Dermis blood vessel endothelial cell (primary cell): ENCODE results near the gene EPHB1. TPM values are rescaled to one million over a fixed set of nuclear protein-coding genes. Genes with fewer than 3 reads are reported as not detected.

ENCODE experiments used
- DNase-seq: peaks from one replicate; pipeline ENCODE4 v3.0.0; 2010
- total RNA-seq: library from RNA; depleted of rRNA; stranded (reverse); fragments of >200 nt; gene quantifications from 2 replicates; pipeline ENCODE4 v1.2.3, GENCODE V29; 2014

Gene EPHB1
- total RNA-seq, 1 donor from 2014 or later: 6.5 TPM

DNA sequence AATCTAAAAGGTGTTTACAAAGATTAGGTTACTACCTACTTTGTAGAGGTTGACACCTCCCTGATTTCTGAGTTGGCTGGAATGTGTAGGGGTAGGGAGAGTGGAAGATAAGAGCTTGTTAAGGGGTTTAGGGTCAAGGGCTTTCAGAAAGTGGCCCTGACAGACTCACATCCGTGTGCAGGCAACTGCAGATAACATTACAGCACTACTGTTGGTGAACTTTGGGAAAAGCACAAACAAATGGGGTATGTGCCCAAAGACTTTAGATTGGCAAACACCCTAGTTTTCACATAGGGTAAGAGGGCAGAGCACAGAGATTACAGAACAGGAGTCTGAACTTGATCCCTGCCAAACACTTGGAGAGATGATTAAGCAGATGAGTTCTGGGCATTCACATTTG lies 375.7 kb downstream of the EPHB1 start:
- no peak for DNase-seq

DNA sequence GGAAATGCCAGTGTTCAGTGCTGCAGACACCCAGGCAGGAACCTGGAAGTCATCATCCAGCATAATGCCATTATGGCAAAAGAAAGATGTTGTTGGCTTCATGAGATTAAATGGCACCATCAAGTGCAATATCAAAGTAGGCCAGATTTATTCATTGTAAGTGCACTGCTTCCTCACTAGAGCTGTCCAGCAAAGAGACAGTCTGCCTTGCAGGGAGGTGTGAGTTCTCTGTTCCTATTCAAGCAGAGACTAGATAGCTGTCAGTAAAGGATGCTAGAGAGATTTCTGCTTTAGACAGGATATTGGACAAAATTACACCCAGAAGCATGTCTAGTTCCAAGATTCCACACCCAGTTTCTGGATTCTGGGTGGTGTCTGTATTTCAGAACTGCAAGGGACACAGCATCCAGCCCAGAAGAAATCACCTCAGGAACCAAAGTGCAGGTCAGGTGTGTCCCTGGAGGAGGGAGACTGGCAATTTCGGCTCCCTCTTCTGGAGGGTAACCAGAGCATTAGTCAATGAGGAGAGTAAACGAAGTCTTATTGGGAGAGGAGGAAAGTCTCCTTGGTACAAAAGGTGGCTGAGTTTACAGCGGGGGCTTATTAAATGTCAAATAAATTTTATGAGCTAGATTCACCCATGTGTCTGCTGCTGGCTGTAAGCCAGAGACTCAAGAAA lies 377.3 kb downstream of the EPHB1 start:
- no peak for DNase-seq

DNA sequence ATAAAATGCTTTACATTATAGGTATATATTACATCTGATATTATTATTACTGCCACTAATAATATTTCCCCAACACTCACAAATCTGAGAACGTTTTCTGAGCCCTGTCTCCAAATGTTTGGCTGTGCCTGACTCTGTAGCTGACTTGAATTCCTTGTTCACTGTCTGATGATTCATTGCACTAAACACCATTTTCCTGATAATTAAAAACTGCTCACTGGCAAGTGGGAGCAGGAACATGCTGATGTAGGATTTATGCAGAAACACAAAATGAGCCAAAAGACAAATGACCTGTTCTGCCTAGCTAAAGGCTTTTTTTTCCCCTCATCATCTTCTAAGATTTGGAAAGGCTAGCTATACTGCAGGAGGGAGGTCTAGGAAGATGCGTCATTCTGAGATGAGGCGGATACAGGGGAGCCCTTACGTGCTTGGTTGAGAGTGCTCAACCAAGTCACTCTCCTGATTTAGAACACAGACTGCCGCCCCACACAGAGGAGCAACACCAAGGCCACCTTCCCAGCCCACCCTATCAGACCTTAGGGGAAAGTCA lies 380.7 kb downstream of the EPHB1 start:
- no peak for DNase-seq

DNA sequence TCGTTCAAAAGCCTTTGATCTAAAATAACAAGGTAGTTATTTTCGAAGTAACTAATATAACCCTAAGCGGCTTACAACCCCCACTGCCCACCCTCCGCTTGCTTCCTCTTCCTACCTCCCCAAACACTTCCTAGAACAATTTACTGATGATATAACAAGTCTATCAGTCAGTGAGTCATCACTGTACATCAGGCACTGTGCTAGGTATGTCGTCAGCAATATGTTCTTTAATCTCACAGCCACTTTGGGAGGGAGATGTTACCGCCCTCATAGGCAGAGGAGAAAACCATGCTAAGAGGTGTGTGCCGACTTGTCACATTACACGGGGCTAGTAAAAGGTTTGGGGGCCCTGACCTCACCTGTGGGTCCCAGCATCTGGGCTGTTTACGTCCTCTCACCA lies 381.8 kb downstream of the EPHB1 start:
- DNase-seq: no peak

DNA sequence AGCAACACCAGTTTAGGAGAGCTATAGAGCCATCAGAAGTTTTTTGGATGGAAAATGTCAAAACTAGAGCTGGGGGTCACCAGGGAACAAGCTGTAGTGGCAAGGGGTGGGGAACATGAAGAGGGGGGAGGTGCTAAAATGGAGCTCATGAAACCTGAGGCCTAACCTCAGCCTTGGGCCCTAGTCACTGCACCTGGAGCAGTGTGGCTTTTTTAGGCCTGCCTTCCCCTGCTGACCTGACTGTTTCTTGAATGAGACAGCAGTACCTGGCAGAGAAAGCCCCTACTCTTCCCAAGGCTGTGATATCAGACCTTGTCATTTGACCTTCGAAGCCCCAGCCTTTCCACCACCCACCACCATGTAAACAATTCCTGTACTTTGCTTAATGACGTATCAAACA lies 383.5 kb downstream of the EPHB1 start:
- DNase-seq: no peak

DNA sequence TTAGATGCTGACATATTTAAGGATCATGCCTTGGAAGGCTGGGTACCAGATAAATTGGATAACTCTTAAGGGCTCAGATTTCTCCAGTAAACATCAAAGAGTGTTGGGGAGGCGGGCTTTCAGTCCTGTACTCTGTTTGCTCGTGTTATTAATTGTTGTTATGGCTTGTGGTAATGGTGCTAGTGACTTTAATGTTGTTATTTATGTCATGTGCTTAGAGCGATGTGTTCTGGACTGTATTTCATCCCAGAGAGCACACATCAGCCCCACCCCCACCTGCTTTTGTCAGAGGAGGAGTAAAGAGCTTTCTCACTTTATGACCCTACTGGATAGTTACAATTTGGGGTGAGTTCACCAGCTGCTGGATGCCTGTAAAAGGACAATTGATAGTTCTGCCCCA lies 386.3 kb downstream of the EPHB1 start:
- no peak for DNase-seq

DNA sequence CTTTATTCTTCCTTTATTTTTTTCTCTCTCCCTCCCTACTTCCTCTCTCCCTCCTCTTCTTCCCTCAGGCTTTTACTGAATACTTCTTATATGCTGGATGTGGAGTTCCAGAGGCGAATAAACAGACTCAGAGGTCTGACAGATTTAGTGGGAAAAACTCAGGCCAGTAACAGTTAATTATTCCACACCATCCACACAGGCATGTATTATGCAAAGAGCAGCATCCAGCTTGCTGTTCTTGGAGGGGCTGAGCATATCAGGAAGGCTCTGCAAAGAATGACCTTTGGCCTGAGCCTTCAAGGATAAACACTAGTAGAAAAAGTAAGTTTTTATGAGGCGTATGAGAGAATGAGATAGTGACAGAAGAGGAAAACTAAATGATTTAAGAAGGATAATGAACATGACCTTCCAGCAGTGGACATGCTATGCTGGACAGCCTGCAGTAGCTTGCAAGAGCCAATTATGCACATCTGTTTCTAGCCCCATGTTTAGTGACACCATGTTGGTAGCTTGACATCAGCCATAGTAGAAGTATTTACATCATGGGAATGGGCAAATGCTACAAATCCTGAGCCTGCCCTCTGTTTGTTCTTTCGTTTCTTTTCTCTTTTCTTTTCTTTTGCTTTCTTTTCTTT lies 387.4 kb downstream of the EPHB1 start:
- no peak for DNase-seq

DNA sequence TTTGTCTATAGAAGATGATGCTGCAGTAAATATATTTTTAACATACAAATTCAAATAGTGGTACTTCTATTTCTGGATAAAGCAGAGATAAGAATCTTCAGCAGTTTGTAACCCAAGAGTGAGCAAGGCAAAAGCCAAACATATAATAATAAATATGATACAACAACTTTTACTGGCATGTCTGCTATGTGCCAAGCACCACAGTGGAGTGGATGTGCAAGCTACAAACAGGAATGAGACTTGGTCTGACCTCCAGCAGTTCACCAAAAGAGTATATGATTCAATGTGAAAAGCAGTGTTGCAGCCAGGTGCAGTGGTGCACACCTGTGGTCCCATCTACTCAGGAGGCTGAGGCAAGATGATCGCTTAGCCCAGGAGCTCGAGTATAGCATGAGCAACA lies 395.6 kb downstream of the EPHB1 start:
- DNase-seq: no peak

DNA sequence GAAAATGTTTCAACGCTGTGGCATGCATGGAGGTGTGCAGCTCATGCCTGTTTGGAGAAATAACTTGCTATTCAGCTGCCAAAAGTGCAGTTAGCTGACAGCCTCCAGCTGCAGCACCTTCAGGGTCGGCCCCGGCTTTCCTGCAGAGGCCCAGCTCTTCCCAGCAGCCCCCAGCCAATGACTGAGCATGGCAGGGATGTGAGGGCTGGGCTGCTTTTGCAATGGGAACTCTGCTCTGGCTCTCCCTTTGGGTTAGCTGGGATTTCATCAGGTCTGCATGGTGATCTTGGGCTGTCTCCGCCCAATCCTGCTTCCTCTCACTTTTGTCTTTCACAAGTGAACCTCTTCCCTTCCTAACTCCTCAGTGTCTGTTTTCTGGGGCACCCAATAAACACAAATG lies 396.6 kb downstream of the EPHB1 start:
- DNase-seq: no peak

DNA sequence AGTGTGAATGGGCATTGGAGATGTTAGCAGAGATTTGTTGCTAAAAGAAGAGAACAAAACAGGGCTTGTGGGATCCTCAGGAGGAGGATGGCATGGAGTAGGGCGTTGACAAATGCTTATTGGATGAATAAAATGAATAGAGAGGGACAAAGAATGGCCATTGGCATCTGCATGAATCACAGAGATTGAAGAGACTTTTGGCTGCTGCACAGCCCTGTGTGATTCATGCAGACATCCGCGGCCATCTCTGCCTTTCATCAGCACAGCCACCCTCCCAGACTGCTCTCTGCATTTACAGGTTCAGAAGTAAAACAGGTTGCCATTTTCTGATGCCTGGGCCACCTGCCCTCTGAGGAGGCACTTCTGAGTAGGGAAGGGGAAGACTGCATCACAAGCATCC lies 397.9 kb downstream of the EPHB1 start:
- DNase-seq: no peak

DNA sequence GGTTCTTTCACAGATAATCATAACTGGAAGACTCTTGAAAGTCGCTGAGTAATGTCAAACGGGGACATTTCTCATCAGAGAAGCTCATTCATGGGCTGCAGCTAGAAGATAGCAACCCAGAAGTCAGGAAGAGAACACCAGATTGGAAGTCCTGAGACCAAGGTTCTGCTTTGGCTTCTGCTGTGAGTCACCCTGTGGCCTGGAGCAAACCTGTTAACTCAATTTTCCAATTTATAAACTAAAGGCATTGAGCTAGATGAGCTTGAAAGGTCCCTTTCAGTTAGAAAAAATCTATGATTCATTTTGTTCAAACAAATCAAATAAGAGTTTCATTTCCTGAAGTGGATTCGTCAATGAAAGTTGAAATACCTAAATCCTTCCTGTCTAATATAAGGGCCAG lies 402.2 kb downstream of the EPHB1 start:
- DNase-seq: no peak

DNA sequence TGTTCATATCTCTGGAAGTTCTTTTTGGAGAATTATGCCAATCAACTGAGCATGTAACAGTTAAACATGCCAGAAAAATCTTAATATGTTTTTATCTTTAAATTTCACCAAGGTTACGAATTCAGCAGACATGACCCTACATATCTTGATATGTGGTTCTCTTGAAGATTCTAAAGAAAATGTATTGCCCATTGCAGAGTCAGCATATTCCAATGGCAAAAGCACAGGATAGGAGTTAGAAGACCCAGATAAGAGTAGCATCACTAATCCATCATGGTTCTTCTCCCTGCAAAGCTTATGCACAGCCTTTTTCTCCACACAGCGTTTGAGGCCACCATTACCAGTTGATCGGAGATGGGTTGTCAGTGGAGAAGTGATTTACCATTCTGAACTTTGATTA lies 402.8 kb downstream of the EPHB1 start:
- no peak for DNase-seq

DNA sequence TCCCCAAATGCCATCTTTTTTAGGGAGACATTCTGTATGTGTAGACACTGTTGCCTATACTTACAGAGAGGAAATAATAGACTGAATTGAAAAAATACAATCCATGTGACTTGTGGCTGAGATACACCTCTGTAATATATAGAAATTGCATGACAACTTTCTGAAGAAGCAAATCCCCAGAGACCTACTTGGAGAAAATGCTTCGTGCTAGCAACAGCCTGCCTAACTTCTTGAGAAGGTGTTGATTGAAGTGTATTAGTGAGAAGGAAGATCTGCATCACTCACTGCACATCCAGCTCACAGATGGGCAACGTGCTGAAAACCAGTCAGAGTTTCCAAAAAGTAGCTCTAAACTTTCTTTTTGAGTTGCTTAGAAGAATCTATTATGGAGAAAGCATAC lies 404.1 kb downstream of the EPHB1 start:
- no peak for DNase-seq

DNA sequence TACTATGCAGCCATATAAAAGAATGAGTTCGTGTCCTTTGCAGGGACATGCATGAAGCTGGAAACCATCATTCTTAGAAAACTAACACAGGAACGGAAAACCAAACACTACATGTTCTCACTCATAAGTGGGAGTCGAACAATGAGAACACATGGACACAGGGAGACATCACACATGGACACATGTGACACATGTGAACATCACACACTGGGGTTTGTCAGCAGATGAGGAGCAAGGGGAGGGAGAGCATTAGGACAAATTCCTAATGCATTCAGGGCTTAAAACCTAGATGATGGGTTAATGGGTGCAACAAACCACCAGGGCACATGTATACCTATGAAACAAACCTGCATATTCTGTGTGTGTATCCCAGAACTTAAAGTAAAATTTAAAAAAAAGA lies 408.0 kb downstream of the EPHB1 start:
- no peak for DNase-seq

DNA sequence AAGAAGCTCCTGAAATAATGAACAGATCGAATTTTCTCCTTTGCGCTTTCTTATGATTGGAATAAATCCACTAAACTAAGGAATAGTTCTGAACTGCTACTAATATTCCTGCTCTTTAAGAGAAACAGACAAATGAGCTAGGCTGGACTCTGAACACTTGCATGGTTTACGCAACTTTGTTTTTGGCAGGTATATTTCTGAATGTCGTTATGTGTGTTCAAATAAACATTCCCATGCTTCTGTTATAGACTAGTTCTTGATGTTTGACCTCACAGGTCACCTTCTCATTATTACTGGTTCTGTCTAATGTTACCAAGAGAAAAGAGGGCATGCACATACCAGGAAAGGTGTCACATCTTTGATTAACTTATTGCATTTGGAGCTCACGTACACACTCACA lies 418.2 kb downstream of the EPHB1 start:
- no peak for DNase-seq

DNA sequence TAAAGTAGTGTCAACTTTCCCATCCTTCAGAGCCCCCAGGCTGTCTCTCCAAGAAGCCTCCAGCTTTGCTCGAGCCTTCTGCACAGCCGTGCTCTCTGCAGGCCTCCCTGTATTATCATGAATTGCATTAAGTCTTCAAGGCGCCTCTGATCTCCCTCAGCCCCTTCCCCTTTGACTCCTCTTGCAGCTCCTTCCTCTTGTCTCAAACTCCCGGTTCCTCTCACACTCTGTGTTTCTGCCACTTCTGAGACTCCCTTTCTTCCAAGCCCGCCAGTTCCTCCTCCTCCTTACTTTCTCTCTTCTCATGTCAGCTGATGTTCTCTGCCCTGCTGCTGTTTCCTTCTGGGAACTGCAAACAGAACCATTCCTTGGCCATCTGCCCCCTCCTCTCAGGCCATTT lies 418.8 kb downstream of the EPHB1 start:
- no peak for DNase-seq

DNA sequence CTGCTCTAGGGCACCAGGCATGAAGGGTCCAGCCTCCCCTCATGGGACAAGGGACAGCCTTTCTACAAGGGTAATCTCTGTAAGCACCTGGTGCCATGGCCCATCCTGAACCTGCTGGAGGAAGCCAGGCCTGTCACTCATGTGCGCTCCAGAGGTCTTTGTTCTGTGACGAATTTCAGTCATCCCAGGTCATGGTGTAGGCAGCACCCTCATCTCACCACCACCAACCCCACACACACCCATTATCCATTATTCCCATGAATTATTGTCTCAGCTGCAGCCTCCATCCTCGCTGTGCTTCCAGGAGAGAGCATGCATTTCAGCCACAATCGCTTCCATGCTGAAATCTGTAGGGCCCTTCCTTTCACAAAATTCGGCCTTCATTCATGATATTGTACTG lies 419.3 kb downstream of the EPHB1 start:
- DNase-seq: no peak

DNA sequence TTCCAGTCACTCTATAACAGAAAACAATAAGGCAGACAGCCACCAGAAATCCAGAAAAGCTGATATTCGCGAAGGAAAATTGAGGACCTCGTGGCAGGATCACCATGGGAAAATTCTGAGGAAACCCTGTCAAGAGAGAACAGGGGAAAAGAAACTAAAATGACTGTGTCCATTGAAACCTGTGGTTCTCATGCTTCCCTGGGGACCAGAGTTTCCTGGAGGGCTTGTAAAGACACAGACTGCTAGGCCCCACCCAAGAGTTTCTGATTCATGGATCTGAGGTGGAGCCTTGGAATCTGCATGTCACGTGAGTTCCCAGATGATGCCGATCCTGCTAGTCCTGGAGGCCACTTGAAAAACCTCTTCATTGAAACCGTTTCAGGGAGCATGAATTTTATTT lies 420.5 kb downstream of the EPHB1 start:
- no peak for DNase-seq

DNA sequence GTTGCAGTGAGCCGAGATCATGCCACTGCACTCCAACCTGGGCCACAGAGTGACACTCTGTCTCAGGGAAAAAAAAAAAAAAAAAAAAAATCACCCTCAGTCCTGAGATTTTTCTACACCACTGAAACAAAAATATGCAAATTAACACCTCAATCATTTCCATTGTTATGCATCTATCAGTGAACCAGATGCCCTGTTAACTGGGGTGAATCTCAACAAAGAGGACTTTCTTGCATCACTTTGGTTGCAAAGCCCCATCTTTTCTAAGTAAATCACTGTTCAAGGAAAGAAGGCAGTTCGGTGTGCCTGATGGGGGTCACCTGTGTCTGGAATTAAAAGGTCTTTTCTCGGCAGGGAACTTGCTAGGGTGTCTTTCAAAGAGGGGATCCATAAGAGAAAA lies 421.6 kb downstream of the EPHB1 start:
- no peak for DNase-seq

DNA sequence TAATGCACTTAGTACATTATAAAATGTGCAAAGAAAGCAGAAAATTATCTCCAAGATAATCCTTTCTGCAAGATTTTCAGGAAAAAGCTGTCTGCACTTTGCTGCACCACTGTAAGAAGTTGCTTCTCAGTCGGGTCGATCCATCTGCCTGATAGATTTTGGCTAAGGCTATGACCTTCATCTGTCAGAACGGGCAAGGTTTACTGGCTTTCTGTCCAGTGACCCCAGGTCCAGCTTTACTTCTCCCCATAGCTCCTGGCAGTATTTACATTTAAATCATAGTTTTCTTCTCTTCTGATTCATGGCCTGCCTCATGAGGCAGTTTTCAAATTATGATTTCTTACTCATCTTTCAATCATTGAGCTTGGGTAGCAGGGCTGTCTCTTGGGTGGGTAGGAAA lies 422.7 kb downstream of the EPHB1 start:
- DNase-seq: no peak

DNA sequence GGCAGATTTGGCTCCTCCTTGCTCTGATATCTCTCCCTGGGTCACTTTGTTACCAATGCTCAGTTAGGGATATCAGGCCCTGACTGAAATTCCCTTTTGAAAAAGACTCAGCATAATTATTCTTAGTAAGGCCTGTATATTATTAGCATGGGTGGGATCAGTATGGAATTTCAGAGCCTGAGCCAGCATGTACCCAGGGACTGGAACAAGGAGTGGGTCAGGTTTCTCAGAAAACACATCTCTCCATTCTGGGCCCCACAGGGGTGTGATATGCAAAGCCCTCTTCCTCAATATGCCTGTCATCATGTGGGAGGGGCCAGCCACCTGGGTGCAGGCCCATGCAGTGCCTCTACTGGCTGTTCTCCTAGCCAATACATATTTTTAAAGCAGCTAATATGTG lies 423.2 kb downstream of the EPHB1 start:
- no peak for DNase-seq

DNA sequence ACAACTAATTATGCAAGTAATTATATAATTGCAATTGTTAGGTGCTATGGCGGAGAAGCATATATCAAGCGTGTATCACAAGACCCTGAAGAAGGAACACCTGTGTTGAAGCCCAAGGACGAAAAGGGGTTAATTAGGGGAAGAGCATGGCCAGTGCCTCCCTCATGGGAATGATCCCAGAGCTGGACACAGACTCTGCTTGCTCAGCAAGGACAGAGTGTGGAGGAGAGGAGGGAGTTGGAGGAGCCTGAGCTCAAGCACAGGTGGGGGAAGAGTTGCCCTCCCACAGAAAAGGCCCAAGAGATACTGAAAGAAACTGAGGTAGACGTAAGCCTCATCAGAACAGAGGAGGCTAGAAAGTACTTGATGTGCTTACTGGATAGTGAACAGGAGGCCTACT lies 423.7 kb downstream of the EPHB1 start:
- no peak for DNase-seq

DNA sequence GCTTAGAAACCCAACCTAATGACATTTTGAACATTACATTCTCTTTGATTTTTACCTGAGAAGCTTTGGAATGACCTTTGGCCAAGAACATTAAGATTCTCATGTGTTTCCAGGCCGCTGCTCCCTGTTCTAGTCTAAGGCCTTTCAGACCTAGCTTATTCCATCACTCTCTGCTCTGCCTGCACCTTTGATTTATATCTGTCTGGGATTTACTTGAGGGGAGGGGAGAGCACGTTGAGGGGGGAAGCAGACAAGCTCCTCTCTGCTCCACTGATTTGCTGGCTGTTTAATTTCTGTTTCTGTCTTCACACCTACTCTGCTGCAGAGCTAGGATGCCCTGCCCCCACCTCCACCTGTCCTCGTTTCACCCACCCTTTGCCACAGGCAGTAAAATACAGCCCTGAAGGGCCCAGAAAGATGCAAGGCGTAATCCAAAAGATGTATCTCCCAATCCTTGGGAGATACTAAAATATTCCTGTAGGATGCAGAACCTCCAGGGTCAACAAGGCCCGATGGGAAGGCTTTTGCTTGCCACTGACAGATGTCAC lies 429.8 kb downstream of the EPHB1 start:
- no peak for DNase-seq

DNA sequence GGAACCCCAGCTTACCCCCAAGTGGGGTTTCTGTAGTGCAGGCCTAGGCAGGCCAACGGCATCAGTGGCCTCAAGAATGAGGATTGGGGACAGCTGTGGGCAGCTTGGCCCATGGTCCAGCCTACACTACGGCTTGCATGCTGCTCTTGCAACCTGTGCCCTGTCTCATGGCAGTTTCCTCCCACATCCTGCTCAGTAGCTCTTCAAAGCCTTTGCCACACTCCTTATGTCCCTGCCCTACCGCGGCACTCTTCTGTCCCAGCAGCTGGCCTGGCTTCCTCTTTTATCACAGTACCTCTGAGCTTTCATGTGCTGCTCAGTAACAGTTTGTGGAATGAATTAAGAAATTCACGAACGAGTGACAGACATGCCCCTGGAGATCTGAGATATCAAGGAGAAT lies 431.0 kb downstream of the EPHB1 start:
- no peak for DNase-seq
